ENCODE measurements around the gene TMEM190.
"Not testable (repeated sequence)": the region's sequence is repeated elsewhere in the genome, so short reads cannot be mapped to it uniquely, and the experiment has no call there.

Gene TMEM190

DNA sequence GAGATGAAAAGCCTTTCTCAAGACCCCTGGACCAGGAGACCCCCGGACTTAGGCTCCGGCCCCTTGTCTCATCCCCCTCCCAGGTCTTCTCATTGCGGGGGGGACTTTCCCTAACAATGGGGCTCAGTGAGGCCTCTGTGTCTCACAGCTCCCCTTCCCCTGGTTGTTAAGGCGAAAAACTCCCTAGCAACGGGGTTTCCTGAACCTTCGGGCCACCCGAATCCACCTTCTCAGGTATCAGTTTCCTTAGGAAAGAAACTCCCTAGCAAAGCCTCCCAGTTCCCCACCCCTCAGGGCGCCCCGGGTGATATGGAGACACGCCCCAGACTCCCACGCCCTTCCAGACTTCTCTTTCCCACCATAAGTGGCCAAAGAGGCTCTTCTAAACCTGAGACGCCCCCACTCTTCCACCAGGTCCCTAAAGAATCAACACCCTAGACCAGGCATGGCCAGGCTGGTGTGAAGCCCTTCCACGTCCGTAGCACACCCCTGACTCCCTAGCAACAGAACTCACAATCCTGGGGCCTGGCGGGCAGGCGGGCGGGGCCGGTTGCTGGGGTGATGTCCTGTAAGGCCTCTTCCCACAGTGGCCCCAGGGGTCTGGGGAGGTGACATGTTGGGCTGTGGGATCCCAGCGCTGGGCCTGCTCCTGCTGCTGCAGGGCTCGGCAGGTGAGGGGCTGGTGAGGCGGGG is at the start of gene TMEM190:
TMEM190 (plus strand) TSS at position 586 of the 693 bp plus-strand sequence; CDS start at position 614, 28 bp downstream.
- no peak for DNase-seq (ENCODE audit: low spot score)

DNA sequence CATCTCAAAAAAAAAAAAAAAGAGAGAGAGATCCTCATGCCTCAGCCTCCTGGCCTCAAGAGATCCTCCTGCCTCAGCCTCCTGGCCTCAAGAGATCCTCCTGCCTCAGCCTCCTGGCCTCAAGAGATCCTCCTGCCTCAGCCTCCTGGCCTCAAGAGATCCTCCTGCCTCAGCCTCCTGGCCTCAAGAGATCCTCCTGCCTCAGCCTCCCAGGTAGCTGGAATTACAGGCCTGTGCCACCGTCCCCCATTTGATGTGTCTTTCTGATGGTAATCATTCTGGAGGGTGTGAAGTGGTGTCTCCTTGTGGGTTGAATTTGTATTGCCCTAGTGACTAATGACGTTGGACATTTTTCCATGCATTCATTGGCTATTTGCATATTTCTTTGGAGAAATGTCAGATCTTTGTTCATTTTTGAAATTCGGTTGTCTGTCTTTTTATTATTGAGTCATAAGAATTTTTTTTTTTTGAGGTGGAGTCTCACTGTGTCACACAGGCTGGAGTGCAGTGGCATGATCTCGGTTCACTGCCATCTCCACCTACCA is 47.8 kb upstream of the TMEM190 start:
- peak; percentile 48 for DNase-seq (ENCODE audit: low spot score)

DNA sequence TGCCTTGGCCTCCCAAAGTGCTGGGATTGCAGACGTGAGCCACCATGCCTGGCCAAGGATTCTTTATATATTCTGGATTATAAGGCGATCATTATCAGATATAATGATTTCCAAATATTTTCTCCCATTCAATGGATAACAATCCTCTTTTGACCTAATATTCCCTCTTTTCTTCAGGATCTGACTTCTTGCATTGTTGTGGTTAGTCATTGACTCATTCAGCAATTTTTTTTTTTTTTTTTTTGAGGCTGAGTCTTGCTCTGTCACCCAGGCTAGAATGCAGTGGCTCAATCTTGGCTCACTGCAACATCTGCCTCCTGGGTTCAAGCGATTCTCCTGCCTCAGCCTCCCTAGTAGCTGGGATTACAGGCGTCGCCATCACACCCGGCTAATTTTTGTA is 46.8 kb upstream of the TMEM190 start:
- DNase-seq (ENCODE audit: low spot score) = not testable (repeated sequence)

DNA sequence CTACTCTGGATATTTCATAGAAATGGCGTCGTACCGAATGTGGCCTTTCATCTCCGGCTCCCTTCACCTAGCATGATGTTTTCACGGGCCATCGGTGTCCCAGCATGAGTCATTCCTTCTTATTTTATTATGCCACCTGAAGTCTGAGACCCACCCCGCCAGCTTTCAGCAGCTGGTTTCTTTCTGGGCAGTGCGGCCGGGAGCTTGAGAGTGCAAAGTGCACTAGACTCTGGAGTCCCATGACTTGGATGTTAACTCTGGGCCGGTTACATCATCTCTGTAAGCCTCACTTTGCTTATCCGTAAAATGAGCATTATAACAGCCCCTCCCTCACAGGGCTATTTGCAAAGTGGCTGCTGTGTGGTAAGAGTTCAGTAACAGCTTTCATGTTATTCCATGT is 42.8 kb upstream of the TMEM190 start:
- no peak for DNase-seq (ENCODE audit: low spot score)

DNA sequence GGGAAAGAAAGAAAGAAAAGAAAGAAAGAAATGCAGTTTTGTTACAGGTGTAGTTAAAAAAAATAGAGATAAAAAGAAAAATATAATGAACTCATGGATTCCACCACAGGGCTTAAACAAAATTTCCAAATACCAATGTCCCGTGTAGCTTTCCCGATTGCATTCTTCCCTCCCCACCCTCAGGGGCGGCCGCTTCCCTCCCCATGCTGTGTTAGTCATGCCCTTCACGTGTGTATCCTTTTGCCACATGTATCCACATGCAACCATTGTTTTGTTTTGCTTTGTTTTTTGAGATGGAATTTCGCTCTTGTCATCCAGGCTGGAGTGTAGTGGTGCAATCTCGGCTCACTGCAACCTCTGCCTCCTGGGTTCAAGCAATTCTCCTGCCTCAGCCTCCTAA is 40.5 kb upstream of the TMEM190 start:
- DNase-seq (ENCODE audit: low spot score) = no peak

DNA sequence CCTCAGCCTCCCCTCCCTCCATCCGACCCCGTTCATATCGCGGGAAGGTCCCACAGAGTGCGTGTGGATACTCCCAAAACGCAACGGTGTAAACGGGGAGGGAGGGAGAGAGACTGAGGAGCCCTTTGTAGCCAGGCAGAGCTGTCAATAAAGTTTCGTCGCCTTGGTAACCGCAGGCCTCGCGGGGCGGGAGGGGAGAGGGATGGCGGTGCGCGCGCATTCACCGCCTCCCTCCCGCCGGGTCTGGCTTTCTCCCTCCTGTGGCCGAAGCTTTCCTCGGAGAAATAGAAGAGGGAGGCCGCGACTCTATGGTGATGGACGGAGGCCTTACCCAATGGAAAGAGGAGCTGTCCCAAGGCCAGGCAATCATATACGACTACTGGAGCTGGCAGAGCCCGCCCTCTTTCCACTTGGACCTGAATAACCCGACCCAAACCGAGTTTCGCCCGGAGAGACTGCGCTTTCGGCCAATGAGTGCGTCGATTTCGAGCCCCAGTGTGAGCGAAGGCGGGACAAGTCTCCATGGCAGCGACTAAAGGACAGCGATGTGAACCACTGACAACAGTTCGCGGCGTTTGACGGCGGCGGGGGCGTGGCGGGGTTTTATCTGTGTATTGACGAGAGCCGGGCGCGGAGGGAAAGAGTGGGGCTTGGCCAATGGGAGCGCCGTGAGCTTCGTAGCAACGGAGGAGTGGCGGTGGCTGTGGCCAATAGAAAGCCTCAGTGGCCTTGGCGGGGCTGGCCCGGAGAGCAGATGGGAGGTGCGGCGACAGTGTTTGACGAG is 37.3 kb upstream of the TMEM190 start, which contains the start of gene KMT5C:
KMT5C (plus strand) TSS at position 772 of the 784 bp plus-strand sequence. CDS start 2,061 bp downstream, outside the sequence.
- DNase-seq (ENCODE audit: low spot score) = peak; percentile 100

DNA sequence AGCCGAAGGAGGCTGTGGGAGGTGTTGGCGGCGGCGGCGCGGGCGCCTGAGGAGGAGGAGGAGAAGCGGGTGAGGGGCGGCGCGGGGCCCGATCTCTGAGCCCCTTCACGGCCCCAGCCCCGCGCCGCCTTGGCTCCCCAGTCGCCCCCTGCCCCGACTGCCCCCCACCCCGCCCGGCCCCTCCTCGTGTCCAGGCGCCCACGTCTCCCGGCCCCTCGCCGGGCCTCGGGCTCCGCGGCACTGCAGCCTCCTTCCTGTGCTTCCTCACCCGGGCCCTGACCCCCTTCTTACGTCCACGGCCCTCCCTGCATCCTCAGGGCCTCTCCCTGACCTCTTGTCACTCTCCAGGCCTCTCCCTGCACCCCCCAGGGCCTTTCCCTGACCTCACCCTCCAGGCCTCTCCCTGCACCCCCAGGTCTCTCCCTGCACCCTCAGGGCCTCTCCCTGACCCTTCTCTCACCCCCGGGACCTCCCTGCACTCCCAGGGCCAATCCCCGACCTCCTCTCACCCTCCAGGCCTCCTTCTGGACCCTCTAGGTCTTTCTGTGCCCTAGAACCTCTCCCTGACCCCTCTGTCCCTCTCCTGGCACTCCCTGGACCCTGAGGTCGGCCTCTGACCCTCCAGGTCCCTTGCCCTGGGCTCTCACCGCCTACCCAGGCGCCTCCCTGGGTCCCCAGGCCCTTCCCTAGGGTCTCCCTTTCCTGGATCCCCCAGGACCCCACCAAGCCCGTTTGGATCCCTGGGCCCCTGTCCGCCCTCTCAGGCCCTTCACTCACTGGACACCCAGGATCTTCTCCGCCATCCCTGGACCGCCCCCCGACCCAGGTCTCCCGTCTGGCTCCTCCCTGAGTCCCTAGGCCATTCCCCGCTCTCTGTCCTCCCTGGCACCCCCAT is 36.5 kb upstream of the TMEM190 start:
- DNase-seq (ENCODE audit: low spot score) = no peak

DNA sequence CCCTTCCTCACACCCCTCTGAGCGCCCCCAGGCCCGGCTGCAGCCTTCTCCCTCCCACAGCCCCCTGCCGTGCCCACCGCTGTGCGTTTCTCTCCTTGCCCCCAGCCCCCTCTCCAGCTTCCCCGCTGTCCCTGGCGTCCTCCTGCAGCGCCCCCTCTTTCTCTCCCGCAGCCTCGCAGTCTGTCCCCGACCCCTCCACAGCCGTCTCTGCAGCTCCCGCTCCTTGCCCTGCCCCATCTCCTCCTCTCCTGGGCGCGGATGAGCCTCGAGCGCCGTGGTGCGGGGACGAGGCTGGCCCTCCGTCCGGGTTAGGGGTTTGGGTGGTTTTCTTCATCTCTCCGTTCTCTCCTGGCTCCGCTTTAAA is 35.9 kb upstream of the TMEM190 start:
- no peak for DNase-seq (ENCODE audit: low spot score)

DNA sequence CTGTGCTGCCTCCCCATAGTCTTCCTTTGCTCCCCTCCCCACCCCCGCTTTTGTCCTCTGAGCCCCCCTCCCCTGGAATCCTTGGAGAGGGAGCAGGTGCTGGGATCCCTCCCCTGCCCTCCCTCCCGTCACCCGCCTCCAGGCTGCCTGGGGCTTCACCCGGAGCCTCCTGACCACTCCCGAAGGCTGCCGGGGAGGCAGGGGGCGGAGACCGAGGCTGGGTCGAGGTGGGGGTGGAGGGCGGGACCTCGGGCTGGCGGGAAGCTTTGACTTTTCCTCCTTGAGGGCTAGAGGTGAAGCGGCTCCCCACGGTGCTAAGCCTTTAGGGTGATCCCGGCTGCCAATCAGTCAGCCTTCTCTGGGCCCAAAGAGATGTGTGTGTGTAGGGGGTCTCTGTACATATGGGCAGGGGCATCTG is 35.4 kb upstream of the TMEM190 start:
- DNase-seq (ENCODE audit: low spot score) = peak; percentile 59

DNA sequence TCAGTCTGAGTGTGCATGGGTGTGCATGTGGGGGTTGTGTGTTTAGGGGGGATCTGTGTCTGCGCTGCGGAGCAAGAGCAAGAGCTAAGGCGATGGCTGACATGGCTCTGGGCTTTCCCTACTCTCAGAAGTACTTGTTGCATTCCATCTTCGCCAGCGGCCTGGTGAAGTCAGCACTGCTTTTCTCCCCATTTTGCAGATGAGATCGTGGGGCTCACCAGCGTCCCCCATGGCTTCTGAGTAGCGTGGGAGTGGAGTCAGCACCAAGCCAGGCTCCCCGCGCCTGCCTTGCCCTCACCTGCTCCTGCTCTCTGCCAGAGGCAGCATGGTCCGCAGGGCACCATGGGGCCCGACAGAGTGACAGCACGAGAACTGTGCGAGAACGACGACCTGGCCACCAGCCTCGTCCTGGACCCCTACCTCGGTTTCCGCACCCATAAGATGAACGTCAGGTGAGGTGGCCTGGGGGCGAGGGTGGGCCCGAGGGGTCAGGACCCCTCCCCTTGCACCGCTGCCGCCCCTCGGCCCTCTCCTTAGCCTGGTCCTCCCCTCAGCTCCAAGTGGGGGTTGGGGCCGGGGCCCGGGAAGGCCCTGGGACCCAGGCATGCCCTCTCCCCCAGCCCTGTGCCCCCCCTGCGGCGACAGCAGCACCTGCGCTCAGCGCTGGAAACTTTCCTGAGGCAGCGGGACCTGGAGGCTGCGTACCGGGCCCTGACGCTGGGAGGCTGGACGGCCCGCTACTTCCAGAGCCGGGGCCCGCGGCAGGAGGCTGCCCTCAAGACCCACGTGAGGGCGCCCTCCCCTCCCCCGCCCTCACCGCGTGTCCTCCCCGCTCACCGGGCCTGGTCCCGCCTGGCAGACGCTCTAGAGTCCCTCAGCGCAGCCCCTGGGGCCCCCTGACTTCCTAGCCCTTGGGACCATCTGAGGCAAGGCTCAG is 34.8 kb upstream of the TMEM190 start:
- no peak for DNase-seq (ENCODE audit: low spot score)

DNA sequence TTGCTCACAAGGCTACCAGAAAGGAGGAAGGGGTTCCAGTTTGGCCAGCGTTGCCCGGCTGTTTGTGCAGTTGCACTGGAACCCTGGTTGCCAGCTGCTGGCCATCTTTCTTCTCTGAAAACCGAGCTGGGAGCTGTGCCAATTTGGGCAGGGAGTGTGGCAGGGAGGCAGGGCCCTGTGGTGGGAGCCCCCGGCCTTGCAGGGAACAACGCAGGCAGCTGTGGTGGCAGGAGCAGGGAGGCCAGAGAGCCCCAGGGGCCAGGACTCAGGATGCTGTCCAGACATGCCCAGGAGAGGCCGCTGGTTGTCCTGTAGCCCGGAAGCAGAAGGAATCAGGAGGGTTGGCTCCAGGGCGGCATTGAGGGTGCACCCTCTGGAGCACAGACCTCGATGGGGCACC is 32.2 kb upstream of the TMEM190 start:
- no peak for DNase-seq (ENCODE audit: low spot score)

DNA sequence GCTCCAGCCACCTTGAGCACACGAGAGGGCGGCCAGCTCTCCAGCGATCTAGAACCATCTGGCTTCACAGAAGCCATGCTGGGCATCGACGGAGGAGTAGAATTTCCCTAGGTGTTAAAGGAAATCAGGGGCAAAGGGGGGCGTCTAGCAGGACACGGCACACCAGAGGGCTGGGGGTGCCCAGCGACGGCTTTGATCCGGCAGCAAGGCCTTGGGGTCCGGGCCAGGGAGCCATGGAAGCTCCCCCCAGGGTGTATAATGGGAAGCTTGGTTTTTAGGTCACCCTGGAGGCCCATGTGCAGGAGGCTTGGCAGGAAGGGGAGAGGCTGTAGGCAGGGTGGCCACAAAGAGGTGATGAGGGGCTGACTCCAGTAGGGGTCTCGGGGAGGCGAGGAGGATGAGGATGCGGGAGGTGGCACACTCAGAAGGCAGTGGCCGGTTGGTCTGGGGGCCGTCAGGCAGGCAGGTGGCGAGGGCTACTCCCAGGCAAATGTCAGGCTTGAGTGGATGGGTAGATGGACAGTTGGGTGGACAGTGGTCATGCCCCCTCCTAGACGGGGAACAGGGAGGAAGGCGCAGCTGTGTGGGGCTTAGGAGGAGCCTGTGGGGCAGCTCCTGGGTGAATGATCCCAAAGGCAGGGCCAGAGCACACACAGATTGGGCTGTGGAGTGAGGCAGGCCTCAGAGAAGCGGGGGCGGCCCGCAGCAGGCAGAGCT is 31.4 kb upstream of the TMEM190 start:
- no peak for DNase-seq (ENCODE audit: low spot score)

DNA sequence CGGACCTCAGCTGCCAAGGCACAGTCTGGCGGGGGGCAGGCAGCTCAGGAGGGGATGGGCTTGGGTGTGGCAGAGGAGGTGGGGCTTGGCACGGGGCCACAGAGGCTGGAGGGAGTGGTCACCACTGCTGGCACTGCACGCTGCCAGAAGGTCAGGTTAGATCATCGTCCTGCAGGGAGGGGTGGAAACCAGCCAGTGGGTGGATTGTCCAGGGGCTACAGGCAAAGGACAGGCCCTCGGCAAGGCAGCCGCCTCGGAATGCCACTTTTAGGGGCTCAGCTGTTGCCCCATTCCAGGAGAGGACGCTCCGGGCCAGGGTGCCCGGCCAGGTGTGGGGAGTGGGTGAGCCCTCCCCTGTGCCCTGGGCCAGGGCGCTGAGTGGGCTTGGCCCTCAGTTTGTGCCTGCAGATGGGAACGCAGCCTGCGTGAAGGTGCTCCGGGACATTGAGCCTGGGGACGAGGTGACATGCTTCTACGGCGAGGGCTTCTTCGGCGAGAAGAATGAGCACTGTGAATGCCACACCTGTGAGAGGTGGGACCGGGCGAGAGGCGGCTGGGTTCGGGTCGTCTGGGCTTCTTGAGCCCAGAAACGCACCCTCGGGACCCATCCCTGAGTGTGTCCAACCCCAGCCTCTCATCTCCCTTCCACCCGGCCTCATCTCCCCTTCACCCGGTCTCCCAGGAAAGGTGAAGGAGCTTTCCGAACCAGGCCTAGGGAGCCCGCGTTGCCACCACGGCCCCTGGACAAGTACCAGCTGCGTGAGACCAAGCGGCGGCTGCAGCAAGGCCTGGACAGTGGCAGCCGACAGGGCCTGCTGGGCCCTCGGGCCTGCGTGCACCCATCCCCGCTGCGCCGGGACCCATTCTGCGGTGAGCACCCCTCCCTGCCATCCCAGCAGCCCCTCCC is 30.6 kb upstream of the TMEM190 start:
- no peak for DNase-seq (ENCODE audit: low spot score)

DNA sequence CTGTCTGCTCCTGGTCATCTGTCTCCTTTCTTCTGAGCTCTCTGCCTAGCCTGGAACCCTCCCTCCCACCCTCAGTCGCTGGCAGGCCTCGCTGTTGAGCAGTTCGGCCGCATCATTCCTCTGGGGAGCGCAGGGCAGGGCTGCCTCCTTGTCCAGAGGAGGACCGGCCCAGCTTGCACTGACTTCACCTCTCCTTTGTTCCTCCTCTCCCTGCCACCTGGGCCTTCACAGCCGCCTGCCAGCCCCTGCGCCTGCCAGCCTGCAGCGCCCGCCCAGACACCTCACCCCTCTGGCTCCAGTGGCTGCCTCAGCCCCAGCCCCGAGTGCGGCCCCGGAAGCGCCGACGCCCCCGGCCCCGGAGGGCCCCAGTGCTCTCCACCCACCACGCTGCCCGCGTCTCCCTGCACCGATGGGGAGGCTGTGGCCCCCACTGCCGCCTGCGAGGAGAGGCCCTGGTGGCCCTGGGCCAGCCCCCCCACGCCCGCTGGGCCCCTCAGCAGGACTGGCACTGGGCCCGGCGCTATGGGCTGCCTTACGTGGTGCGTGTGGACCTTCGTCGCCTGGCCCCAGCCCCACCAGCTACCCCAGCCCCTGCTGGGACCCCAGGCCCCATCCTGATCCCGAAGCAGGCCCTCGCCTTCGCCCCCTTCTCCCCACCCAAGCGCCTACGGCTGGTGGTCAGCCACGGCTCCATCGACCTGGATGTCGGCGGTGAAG is 29.7 kb upstream of the TMEM190 start:
- no peak for DNase-seq (ENCODE audit: low spot score)

DNA sequence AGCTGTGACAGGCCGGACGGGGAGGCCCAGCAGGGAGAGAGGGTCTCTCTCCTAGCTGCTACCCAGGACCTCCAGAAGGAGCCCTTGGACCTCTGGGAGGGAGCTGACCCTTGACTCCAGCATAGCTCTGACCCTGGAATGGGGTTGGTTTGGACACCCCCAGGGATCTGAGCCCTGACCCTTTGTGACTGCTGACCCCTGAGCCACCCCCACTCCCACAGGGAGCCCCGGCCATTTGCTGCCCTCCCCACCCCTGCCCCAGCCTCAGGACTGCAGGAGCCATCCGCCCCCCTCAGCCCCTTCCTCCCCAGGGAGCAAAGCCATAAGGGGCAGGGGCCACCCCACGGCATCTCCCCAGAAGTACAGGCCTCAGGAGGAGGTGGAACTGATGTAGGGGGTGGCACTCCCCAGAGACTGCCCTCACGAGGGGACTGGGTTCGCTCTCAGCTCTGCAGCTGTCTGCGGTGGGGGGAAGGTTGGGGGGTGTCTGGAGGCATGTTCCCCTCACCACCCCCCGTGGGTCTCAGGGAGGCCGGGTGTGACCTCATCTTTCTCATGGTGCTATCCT is 29.1 kb upstream of the TMEM190 start:
- DNase-seq (ENCODE audit: low spot score) = no peak

DNA sequence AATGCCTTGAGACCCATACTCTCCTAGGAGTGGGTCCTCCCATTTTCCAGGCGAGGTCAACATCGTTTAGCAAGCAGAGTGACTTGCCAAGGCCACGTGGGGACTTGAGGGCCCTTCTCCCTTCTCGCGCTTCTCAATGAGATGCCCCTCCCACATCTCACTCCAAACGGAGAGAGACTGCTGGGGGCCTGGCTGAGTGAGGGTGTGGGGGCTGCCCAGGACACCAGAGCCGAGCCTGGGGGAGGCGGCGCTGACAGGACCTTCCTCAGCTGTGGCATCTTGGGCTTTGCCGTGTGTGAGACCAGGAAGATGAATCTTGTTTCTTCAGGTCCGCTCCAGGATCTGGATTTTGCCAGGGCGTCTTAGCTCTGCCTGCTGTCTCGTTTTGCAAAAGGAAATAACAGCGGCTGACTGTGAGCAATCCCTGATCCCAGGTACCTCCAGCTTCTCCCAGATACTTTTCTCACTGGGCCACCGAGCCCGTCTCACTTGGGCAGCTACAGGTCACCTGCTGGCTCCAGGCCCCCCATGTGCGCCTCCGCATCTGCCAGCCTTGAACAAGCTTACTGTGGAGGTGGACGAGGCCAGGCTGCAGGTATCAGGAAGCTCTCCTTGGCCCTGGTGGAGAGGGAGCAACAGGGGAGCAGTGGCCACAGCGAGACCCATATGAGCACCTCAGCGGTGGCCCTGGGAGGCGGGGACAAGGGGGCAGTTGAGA is 28.1 kb upstream of the TMEM190 start:
- DNase-seq (ENCODE audit: low spot score) = no peak

DNA sequence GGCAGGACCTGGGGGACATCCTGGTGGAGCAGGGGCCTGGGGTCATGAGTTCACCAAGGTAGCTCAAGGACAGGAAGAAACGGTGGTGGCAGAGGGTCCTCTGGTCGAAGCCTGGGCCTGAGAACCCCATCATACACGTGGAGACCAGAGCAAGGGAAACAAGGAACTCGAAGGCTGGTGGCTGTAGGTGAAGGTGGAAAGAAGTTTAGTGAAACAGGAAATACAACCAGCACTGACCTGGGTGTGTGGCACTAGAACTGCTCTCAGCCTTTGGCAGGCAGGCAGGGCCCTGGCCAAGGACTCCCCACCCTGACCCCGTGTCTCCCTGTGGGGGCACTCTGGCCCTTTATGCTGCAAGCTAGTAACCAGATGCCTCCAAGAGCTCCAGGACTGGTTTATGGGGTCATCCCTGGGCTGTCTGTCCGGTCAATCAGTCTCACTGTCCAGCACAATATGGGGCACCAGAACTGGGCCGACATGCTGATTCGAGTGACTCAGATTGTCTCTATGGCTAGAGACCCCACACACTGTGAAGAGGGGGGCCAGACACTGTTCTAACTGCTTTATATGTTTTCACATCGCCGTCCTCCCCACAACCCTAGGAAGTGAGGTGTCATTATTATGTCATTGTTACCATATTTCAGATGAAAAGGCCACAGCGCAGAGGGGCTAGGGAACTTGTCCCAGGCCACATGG is 25.9 kb upstream of the TMEM190 start:
- DNase-seq (ENCODE audit: low spot score) = no peak

Data from COLO829 (cell line).